ENCODE data around the gene MLXIP.

GRCh38 chr12:122030424-122031035 lies 48.0 kb upstream of the MLXIP start:
- no peak for TF ChIP-seq CTCF (IDR thresholded peaks at IDR 0.05; ENCODE audit: insufficient read depth, low read length, poor library complexity, severe bottlenecking)
- TF ChIP-seq EZH2phosphoT487 (conservative IDR thresholded peaks at IDR 0.05; ENCODE audit: low read length), result no peak
